GM19240 (cell line): ENCODE measurements around the gene TBCK.

Experiments
- DNase-seq: peaks from one replicate; pipeline ENCODE4 v3.0.0; 2011; ENCODE audit warnings: low spot score; ENCODE audit not compliant: insufficient read length

Gene TBCK

GRCh38 chr4:106046083-106046482 lies 269.9 kb downstream of the TBCK start:
- no peak for DNase-seq

GRCh38 chr4:106041294-106042002 lies 274.6 kb downstream of the TBCK start:
- no peak for DNase-seq

GRCh38 chr4:106039796-106040195 lies 276.2 kb downstream of the TBCK start:
- DNase-seq, result no peak

- DNase-seq, result no peak
These were observed 277.1 kb downstream of the TBCK start for GRCh38 chr4:106038908-106039307.

DNA sequence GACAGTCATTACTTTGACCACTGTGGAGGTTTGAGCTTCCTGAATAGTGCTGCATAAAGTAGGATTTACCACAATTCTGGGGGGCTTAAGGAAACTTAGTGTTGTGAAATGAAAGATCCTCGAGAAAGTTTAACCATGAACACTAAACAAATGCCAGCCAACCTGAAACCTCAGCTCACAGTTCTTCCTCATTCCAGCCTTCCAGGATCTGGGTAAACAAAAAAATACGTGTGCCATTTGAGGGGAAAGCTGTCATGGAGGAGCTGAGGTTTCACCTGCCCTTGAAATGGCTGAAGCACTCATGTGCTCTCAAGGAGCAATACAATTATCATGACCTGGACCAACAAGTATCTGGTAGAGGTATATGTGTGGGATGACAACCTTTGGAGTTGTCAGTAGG lies 278.0 kb downstream of the TBCK start:
- no peak for DNase-seq

GRCh38 chr4:106036848-106037247 lies 279.2 kb downstream of the TBCK start:
- DNase-seq, result no peak

DNA sequence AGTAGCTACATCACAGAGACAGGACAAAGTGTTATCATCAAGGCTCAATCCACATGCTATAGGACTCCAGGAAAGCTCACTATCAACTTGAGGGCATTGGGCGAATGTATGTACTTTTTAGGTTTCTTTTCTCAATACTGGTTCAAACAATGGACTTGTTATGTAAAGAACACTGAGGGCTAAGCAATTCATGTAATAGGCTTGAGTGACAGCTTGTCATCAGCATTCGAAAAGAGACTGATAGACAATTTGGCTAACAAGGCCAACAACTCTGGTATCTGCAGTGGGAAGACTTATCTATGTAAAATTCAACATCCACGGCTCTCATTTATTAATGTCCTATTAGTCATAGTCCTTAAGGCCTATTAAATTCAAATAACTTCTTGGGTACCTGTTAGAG lies 279.7 kb downstream of the TBCK start:
- no peak for DNase-seq

DNA sequence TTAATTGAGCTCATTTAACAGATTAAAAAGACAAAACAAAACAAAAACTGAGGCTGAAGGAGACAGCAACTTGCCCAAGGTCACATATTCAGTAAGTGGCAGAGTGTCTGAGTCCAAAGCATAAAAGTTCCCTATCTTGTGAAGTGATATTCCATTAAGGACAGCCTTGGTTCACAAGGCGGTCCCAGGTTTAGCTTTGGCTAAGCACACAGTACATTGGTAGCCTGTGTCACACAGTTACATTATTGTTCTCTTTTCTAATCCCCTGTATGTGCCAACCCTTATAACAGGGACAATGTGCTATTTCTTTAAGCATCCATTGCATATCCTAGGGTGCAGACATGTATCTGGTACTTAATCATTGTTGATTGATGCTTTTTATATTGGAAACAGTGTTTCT lies 280.8 kb downstream of the TBCK start:
- DNase-seq, result no peak

DNA sequence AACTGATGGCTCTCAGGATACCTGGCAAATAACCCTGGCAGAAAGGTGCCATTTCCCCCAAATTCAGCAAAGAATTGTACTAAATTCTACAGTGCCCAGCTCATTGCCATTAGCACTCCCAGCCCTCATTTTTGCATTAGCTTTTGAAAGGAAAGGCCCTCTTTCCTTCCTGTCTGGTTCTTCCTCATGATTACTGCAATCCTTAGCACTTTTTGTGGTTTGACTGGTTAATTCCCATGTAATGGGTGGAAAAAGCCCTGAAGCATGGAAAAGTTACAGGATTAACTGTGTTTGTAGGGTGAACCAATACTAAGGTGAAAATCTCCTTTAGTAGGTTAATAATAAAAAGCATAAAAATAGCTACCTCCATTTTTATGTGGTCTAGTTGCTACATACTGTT lies 281.3 kb downstream of the TBCK start:
- DNase-seq, result no peak

DNA sequence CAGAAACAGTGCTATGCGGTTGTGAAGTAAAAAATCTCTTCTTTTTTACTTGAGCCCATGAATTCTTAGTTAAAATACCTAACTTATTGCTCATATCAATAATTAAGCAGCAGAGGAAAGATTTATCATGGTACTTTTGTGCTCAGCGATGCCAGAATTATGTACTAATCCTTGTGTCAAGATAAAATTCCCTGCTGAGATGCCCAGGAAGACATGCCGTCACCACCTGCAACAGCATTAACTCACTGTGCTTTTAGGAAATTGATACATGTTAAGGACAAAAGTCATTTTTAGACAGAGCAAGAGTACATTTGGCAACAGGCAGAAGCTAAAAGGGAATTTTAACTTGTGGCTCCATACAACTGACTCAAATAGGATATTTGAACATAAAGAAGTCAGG lies 281.8 kb downstream of the TBCK start:
- no peak for DNase-seq

DNA sequence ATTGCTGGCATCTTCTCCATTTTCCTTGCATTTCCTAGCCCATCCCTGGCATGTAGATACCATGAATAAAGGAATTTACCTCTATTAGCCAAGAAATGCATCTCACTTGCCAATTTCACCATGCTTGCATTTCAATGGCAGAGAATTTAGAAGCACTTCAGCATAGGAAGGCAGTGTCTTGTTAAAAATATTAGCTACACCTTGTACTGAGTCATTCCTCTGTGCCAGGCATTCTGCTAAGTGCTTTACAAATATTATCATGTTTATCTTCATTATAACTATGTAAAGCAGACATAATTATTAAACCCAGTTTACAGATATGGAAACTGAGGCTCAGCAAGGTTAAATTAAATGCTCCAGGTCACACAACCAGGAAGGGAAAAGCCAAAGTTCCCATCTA lies 282.5 kb downstream of the TBCK start:
- DNase-seq, result no peak

- no peak for DNase-seq
These were observed 283.1 kb downstream of the TBCK start for GRCh38 chr4:106032851-106033286.

GRCh38 chr4:106022454-106022853 lies 293.6 kb downstream of the TBCK start:
- DNase-seq, result no peak

DNA sequence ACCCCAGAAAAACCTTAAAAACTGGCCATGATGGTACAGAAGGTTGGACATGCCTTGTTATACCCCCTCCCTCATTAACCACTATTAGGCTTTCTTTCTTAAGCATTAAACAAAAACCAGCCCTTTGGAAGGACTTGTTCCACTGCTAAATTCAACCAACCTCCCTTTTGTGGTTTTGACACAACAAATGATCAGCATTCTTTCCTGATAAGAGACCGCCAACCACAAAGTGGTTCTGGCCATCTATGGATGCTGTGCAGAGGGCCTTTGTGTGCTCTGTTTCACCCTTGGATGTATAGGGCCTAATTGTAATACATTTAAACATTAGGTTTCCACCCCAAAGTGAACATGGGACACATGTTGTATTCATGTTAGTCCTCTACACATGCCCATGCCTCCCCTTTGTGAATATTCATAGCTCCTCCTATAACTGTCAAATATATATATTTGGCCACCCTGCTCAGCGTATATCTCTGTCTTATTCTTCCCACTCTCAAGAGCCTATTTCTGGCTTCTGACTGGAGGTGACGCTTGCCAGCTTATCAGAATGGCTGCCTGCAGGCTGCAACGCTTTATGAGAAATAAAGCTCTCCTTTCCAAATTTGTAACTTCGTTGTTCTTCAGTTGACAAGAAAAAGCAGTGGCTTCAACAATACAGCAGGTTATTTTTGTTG lies 294.1 kb downstream of the TBCK start:
- DNase-seq, result no peak

GRCh38 chr4:106019771-106020170 lies 296.2 kb downstream of the TBCK start:
- no peak for DNase-seq

- DNase-seq, result no peak
These were observed 298.0 kb downstream of the TBCK start for GRCh38 chr4:106017975-106018374.

DNA sequence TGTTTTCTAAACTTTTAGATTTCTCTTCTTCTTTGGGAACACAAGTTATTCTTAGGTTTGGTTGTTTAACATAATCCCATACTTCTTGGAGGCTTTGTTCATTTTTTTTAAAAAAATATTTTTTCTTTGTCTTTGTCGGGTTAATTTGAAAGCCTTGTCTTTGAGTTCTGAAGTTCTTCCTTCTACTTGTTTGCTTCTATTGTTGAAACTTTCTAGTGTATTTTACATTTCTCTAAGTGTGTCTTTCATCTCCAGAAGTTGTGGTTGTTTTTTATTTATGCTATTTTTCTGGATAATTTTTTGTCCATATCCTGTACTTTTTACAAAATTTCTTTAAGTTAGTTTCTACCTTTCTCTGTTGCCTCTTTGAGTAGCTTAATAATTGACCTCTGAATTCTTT lies 304.6 kb downstream of the TBCK start:
- DNase-seq, result no peak

DNA sequence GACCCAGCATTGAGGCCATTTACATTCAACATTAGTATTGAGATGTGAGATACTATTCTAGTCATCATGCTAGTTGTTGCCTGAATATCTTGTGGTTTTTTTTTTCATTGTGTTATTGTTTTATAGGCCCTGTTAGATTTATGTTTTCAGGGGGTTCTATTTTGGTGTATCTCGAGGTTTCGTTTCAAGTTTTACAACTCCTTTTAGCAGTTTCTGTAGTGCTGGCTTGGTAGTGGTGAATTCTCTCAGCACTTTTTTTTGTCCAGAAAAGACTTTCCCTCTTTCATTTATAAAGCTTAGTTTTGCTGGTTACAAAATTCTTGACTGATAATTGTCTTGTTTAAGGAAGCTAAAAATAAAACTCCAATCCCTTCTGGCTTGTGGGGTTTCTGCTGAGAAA lies 305.2 kb downstream of the TBCK start:
- DNase-seq, result no peak

DNA sequence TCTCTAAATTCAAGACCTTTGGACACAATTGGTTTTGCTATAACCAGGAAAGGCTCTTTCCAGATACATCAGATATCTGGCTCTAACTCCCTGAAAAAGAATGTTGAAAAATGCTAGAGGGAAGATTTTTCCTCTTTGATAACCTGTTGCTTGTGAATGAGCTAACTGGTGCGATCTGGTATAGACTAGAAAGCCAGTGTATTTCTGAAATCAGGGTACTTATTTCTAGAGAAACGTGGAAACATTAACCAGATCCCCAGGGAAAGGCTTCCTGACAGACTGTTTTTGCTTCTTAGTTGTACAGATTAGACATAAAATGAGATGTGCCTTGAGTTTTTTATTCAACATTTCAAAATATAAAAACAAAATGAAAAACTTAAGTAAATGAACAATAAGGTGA lies 313.0 kb downstream of the TBCK start:
- no peak for DNase-seq

GRCh38 chr4:105998171-105999063 lies 317.6 kb downstream of the TBCK start:
- no peak for DNase-seq

- no peak for DNase-seq
These were observed 319.2 kb downstream of the TBCK start for GRCh38 chr4:105996845-105997244.

DNA sequence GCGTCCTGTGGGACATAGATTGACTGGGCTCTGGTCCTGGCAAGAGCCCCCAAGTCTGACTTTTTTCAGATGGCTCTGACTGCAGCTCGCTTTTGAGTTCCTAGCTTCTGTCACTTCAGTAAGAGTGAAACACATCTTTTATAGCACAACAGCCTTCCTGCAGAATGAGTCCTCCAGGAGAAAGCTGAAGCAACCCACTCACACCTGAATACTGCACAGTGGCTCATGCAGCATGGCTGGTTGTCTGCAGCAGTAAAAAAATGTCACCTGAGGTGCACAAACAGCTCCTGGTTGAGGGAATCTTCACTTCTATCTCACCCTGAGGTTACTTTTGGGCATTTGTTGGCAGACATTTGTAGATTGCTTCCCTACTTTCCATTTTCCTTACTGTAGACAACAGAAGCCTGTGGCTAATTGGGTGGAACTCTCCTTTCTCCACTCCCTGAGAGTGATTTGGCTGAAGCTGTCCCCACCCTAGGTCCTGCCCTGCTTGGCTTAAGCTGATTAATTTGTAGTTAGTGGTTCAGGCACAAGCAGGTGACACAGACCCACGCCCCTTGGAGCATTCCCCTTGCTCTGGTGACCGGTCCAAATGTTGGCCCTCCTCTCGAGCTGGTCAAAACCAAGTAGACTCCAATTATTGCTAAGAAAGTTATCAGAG lies 321.0 kb downstream of the TBCK start:
- DNase-seq, result no peak
